GM21526 (cell line): ENCODE data around the gene YBEY.
A peak's percentile ranks its signal among the peaks of the same experiment; 100 is the strongest.
"Not testable (repeated sequence)": the region's sequence is repeated elsewhere in the genome, so short reads cannot be mapped to it uniquely, and the experiment has no call there.

Experiments
- ATAC-seq: cut with Tn5 transposase; IDR thresholded peaks from one replicate; pipeline ENCODE4 v1.9.1; 2021; ENCODE audit warnings: moderate library complexity; ENCODE audit not compliant: unreplicated experiment, low FRiP score

Gene YBEY

GRCh38 chr21:46297338-46298271, 11.5 kb downstream of the YBEY start:
- ATAC-seq: no peak

- no peak for ATAC-seq
These were observed 13.0 kb downstream of the YBEY start for GRCh38 chr21:46299167-46299566.

- no peak for ATAC-seq
These were observed 15.6 kb downstream of the YBEY start for GRCh38 chr21:46301759-46302158.

- ATAC-seq: no peak
These were observed 18.3 kb downstream of the YBEY start for GRCh38 chr21:46304437-46304836.

GRCh38 chr21:46304955-46305354, 18.8 kb downstream of the YBEY start:
- no peak for ATAC-seq

- no peak for ATAC-seq
These were observed 21.5 kb downstream of the YBEY start for GRCh38 chr21:46307625-46308024.

- ATAC-seq: no peak
These were observed 22.3 kb downstream of the YBEY start for GRCh38 chr21:46308431-46308830.

GRCh38 chr21:46310260-46310659, 24.1 kb downstream of the YBEY start:
- not testable (repeated sequence) for ATAC-seq

- no peak for ATAC-seq
These were observed 25.4 kb downstream of the YBEY start for GRCh38 chr21:46311568-46311967.

GRCh38 chr21:46312949-46313348, 26.8 kb downstream of the YBEY start:
- no peak for ATAC-seq

- no peak for ATAC-seq
These were observed 28.4 kb downstream of the YBEY start for GRCh38 chr21:46314441-46315020.

- no peak for ATAC-seq
These were observed 30.7 kb downstream of the YBEY start for GRCh38 chr21:46316708-46317324.

- no peak for ATAC-seq
These were observed 31.7 kb downstream of the YBEY start for GRCh38 chr21:46317710-46318463.

- no peak for ATAC-seq
These were observed 32.3 kb downstream of the YBEY start for GRCh38 chr21:46318464-46318845.

GRCh38 chr21:46319186-46319585, 33.0 kb downstream of the YBEY start:
- ATAC-seq: no peak

- no peak for ATAC-seq
These were observed 34.2 kb downstream of the YBEY start for GRCh38 chr21:46320331-46320801.

- ATAC-seq: no peak
These were observed 36.4 kb downstream of the YBEY start for GRCh38 chr21:46322351-46323226.

GRCh38 chr21:46323227-46323709, 37.1 kb downstream of the YBEY start:
- ATAC-seq: peak; percentile 1

- peak; percentile 72 for ATAC-seq
These were observed 37.7 kb downstream of the YBEY start, which contains the start of the genes C21orf58 and PCNT for GRCh38 chr21:46323710-46324389. C21orf58 (minus strand) TSS chr21:46323870; CDS start chr21:46322738, 1,132 bp downstream. PCNT (plus strand) TSS chr21:46324156; CDS start chr21:46324229, 73 bp downstream.
